OCI-LY7 (cell line): ENCODE measurements around the gene RASAL2.

Experiments used
- CTCF ChIP-seq: fragments of 200-600 bp; sonication (generic); conservative IDR thresholded peaks from 2 replicates; pipeline ENCODE4 v1.5.1; 2014; ENCODE audit warnings: mild to moderate bottlenecking, antibody characterized with exemption, low read length, moderate library complexity, mixed read lengths
- EZH2phosphoT487 ChIP-seq: fragments of 200-600 bp; sonication (generic); IDR thresholded peaks from 2 replicates; pipeline ENCODE4 v1.6.1; 2018; ENCODE audit warnings: low read depth, borderline replicate concordance, mild to moderate bottlenecking, mixed run types, antibody characterized with exemption, low read length, moderate library complexity, mixed read lengths

- TF ChIP-seq EZH2phosphoT487 (no peak), CTCF (no peak)
These were observed 32.9 kb downstream of the RASAL2 start for GRCh38 chr1:178126741-178127185.
